Keratinocyte (primary cell): ENCODE measurements around the gene TPST2. TPM values are rescaled to one million over a fixed set of nuclear protein-coding genes. Genes with fewer than 3 reads are reported as not detected.

Source experiments
- DNase-seq: peaks from one replicate; pipeline ENCODE4 v3.0.0-alpha.2; 2011; ENCODE audit warnings: low read depth, missing footprints, low spot score
- FAIRE-seq: peaks from 2 replicates; lab custom pipeline; 2011; peaks lifted over from hg19 to GRCh38; lab: Jason Lieb, UNC
- H2AFZ ChIP-seq: 2 replicates; pipeline ENCODE4 v1.6.0; 2012; ENCODE audit warnings: low read length, control low read depth, inconsistent platforms; ENCODE audit not compliant: control insufficient read depth
- H3K27ac ChIP-seq: 2 replicates; pipeline ENCODE4 v1.5.1; 2011; ENCODE audit warnings: low read length; ENCODE audit not compliant: control insufficient read depth, insufficient read depth
- H3K27me3 ChIP-seq: 3 replicates; pipeline ENCODE4 v1.6.0; 2011; ENCODE audit warnings: low read length; ENCODE audit not compliant: control insufficient read depth, insufficient read depth; ENCODE audit errors: extremely low read depth
- H3K36me3 ChIP-seq, 2 experiments: 2 replicates in 1 of 2; 3 replicates in 1 of 2; pipeline ENCODE4 v1.5.1; 2011; ENCODE audit warnings: low read length in 2 of 2, mild to moderate bottlenecking in 1 of 2; ENCODE audit not compliant: control insufficient read depth in 2 of 2, insufficient read depth in 2 of 2; ENCODE audit errors: extremely low read depth in 1 of 2
- H3K4me1 ChIP-seq: 3 replicates; pipeline ENCODE4 v1.5.1; 2011; ENCODE audit warnings: low read length; ENCODE audit not compliant: control insufficient read depth, insufficient read depth; ENCODE audit errors: extremely low read depth
- H3K4me2 ChIP-seq: 3 replicates; pipeline ENCODE4 v1.6.0; 2011; ENCODE audit warnings: low read depth, low read length; ENCODE audit not compliant: control insufficient read depth, insufficient read depth; ENCODE audit errors: extremely low read depth
- H3K4me3 ChIP-seq, 3 experiments: fragments of 200-600 bp in 1 of 3; sonication (generic) in 1 of 3; 2 replicates in 2 of 3; 3 replicates in 1 of 3; pipeline ENCODE4 v1.5.1; 2011 to 2016; ENCODE audit warnings: low read length in 3 of 3, mild to moderate bottlenecking in 3 of 3, control low read depth in 2 of 3, inconsistent platforms in 1 of 3, low read depth in 1 of 3, mixed read lengths in 1 of 3, mixed run types in 1 of 3, moderate library complexity in 1 of 3; ENCODE audit not compliant: control insufficient read depth in 2 of 3, insufficient read depth in 2 of 3; ENCODE audit errors: extremely low read depth in 1 of 3
- H3K79me2 ChIP-seq: 2 replicates; pipeline ENCODE4 v1.6.0; 2012; ENCODE audit warnings: low read length; ENCODE audit not compliant: control insufficient read depth, insufficient read depth
- H3K9ac ChIP-seq: 3 replicates; pipeline ENCODE4 v1.6.0; 2011; ENCODE audit warnings: low read length; ENCODE audit not compliant: control insufficient read depth, insufficient read depth; ENCODE audit errors: extremely low read depth
- H3K9me1 ChIP-seq: 3 replicates; pipeline ENCODE4 v1.6.0; 2011; ENCODE audit warnings: low read length; ENCODE audit not compliant: control insufficient read depth, insufficient read depth; ENCODE audit errors: extremely low read depth
- H3K9me3 ChIP-seq: 2 replicates; pipeline ENCODE4 v1.5.1; 2012; ENCODE audit warnings: low read depth, low read length; ENCODE audit not compliant: control insufficient read depth
- H4K20me1 ChIP-seq: 3 replicates; pipeline ENCODE4 v1.6.0; 2011; ENCODE audit warnings: low read length; ENCODE audit not compliant: control insufficient read depth, insufficient read depth; ENCODE audit errors: extremely low read depth
- EZH2 ChIP-seq: IDR thresholded peaks from one replicate; pipeline ENCODE4 v1.6.1; 2012; ENCODE audit warnings: inconsistent platforms, mild to moderate bottlenecking, low read length, moderate library complexity
- dilution Hi-C: fragments of 300-500 bp; cut with MboI; formaldehyde crosslinking; loops from one replicate; pipeline ENCODE4 v1.7.0; 2020; ENCODE audit warnings: low sequenced_read_pairs; ENCODE audit not compliant: extremely low pct_ligation_motif_present
- polyA plus RNA-seq, 5 experiments: library from polyadenylated mRNA; depleted of rRNA in 3 of 5; stranded (reverse) in 3 of 5; stranded (forward) in 1 of 5; unstranded in 1 of 5; fragments of >200 nt; gene quantifications; 1 replicate in 1 of 5; 2 replicates in 3 of 5; 3 replicates in 1 of 5; pipeline versions ENCODE4 v1.2.1 to v1.2.3, GENCODE V29; 2011 to 2012; ENCODE audit warnings: missing spikeins in 2 of 5, low read depth in 1 of 5, low replicate concordance in 1 of 5
- TF ChIP-seq, protein P1 (sequence below), 3 experiments: IDR thresholded peaks in 1 of 3; conservative IDR thresholded peaks in 1 of 3; optimal IDR thresholded peaks in 1 of 3; 2 replicates in 2 of 3; 3 replicates in 1 of 3; pipeline versions ENCODE3 to v1.5.1; 2011; ENCODE audit warnings: low read length in 3 of 3, mild to moderate bottlenecking in 3 of 3, moderate library complexity in 2 of 3, control low read depth in 1 of 3, inconsistent platforms in 1 of 3; ENCODE audit not compliant: insufficient read depth in 2 of 3; ENCODE audit errors: extremely low read depth in 1 of 3

Gene TPST2
- polyA plus RNA-seq, 1 donor (not counting 4 experiments of a cell fraction or from before 2014, with no cell fraction given) = 22.4 TPM

DNA sequence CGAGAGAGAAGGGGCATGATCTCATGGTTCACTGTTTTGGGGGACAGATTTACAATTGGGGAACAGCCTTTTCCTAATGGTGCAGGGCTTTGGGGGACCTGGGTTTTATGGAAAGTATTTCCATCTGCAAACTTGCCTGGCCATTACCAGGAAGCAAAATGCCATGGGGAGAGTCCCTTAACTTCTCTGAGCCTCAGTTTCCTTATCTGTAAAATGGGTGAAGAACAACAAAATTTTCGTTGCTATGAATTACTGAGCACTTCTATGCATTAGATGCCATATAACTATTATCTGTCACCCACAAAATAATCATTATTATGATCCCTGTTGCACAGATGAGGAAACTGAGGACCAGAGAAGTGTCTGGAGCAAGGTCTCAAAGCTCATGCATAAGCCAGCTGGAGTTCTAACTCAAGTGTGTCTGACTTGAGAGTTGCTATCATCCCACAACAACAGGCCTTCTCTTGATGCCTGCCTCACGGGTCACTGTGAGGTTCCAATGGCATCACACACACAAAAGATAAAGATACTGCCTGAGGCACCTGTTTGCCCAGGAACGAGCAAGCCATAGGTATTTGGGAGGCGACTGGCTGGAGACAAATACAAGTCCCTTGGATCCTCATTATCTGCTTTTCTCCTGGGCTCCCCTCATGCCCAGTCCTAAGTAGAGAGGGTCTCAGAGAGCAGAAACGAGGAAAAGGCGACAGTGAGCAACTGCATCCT, 15.8 kb downstream of the TPST2 start:
- Histone ChIP-seq H3K27ac (no peak overlapping the region), H3K9me3 (no peaks in the 10 kb centered on the region), H3K9me1 (no peaks in the 10 kb centered on the region), H2AFZ (no peak overlapping the region), H3K27me3 (no peaks in the 10 kb centered on the region), H4K20me1 (no peaks in the 10 kb centered on the region), H3K79me2 (peaks cover 16% of the 10 kb centered on the region), H3K4me3 (no peak overlapping the region), H3K4me2 (no peak overlapping the region), H3K4me1 (peaks cover under 1% of the 10 kb centered on the region), H3K36me3 (peaks cover 5 to 8% of the 10 kb centered on the region in 2 experiments), H3K9ac (no peak overlapping the region)
- TF ChIP-seq, protein P1, sequence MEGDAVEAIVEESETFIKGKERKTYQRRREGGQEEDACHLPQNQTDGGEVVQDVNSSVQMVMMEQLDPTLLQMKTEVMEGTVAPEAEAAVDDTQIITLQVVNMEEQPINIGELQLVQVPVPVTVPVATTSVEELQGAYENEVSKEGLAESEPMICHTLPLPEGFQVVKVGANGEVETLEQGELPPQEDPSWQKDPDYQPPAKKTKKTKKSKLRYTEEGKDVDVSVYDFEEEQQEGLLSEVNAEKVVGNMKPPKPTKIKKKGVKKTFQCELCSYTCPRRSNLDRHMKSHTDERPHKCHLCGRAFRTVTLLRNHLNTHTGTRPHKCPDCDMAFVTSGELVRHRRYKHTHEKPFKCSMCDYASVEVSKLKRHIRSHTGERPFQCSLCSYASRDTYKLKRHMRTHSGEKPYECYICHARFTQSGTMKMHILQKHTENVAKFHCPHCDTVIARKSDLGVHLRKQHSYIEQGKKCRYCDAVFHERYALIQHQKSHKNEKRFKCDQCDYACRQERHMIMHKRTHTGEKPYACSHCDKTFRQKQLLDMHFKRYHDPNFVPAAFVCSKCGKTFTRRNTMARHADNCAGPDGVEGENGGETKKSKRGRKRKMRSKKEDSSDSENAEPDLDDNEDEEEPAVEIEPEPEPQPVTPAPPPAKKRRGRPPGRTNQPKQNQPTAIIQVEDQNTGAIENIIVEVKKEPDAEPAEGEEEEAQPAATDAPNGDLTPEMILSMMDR (optimal IDR thresholded peaks at IDR 0.05 in 1 of 3, IDR thresholded peaks at IDR 0.05 in 1 of 3, conservative IDR thresholded peaks at IDR 0.05 in 1 of 3; ENCODE audit: extremely low read depth in 1 of 3, insufficient read depth in 2 of 3, low read length in 3 of 3) = no peak
- TF ChIP-seq EZH2 = no peak
- FAIRE-seq (no peak), DNase-seq (no peak)
- dilution Hi-C loops = no loop called here

DNA sequence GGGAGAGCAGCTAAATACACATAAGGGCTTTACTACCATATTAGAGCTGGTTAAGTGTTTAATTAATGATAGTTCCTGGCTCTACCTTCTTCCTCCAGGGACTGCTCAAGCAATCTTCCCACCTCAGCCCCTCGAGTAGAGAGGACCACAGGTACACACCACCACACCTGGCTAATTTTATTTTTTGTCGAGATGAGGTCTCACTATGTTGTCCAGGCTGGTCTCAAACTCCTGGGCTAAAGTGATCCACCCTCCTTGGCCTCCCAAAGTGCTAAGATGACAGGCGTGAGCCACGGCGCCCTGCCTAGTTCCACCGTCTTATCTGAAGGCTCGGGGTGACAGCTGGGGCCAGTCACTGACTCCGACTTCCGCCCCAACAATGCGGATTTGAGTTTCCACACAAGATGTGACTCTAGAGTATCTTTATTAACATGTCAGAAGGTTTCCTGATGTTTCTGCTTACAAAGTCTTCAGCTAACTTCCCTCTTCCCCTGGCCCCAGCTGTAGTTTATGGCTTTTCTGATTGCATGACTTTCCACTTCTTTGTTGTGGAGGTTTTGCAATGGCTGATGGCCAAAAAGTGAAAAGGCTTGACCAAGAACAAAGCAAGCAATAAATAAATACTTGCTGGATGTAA, 16.8 kb downstream of the TPST2 start:
- TF ChIP-seq, protein P1 (optimal IDR thresholded peaks at IDR 0.05 in 1 of 3, IDR thresholded peaks at IDR 0.05 in 1 of 3, conservative IDR thresholded peaks at IDR 0.05 in 1 of 3; ENCODE audit: extremely low read depth in 1 of 3, insufficient read depth in 2 of 3, low read length in 3 of 3) = no peak
- no peak for TF ChIP-seq EZH2
- Histone ChIP-seq H3K27ac (no peak overlapping the region), H4K20me1 (no peaks in the 10 kb centered on the region), H3K4me1 (peaks cover 7% of the 10 kb centered on the region), H3K9me3 (no peaks in the 10 kb centered on the region), H3K27me3 (no peaks in the 10 kb centered on the region), H3K4me2 (no peak overlapping the region), H3K36me3 (peaks cover 3 to 8% of the 10 kb centered on the region in 2 experiments), H3K4me3 (no peak overlapping the region), H3K9ac (no peak overlapping the region), H3K9me1 (no peaks in the 10 kb centered on the region), H3K79me2 (peaks cover 13% of the 10 kb centered on the region), H2AFZ (no peak overlapping the region)
- dilution Hi-C loops = no loop called here
- DNase-seq (no peak), FAIRE-seq (no peak)
